Left ventricle myocardium inferior (tissue), 1 donor: ENCODE measurements around the gene MTFR1L. TPM values are rescaled to one million over a fixed set of nuclear protein-coding genes. Genes with fewer than 3 reads are reported as not detected.

Experiments
- DNase-seq: peaks from one replicate; pipeline ENCODE4 v3.0.0-alpha.2; 2020
- H3K27ac ChIP-seq: fragments of 200-600 bp; replicated peaks from 2 replicates; pipeline ENCODE4 v1.8.0; 2021
- H3K27me3 ChIP-seq: fragments of 200-600 bp; 2 replicates; pipeline ENCODE4 v1.8.0; 2021; ENCODE audit warnings: low read depth
- H3K36me3 ChIP-seq: fragments of 200-600 bp; 2 replicates; pipeline ENCODE4 v1.8.0; 2021
- H3K4me1 ChIP-seq: fragments of 200-600 bp; 2 replicates; pipeline ENCODE4 v1.8.0; 2021
- H3K4me3 ChIP-seq: fragments of 200-600 bp; 2 replicates; pipeline ENCODE4 v1.8.0; 2021; ENCODE audit warnings: mild to moderate bottlenecking, moderate library complexity
- H3K9me3 ChIP-seq: fragments of 200-600 bp; replicated peaks from 2 replicates; pipeline ENCODE4 v1.8.0; 2021
- CTCF ChIP-seq: fragments of 200-600 bp; IDR thresholded peaks from 2 replicates; pipeline ENCODE4 v1.8.0; 2021; ENCODE audit warnings: antibody characterized with exemption, mild to moderate bottlenecking, borderline replicate concordance
- intact Hi-C: fragments of 100-400 bp; cut with micrococcal nuclease; formaldehyde crosslinking; loops from one replicate; pipeline ENCODE4 v1.11.0; 2022
- total RNA-seq: library from RNA; stranded (reverse); fragmentation: NEBNext Ultra II Directional; extraction: Animal tissue kit (Norgen Biotek cat#: 25700); gene quantifications from one replicate; pipeline ENCODE4 v1.2.1, GENCODE V29; 2021
- donor health status: DM: no; HTN: yes; CAD: no; lungs with severe emphysema.

MTFR1L gene
- total RNA-seq, 1 donor from 2014 or later: 252 TPM

DNA sequence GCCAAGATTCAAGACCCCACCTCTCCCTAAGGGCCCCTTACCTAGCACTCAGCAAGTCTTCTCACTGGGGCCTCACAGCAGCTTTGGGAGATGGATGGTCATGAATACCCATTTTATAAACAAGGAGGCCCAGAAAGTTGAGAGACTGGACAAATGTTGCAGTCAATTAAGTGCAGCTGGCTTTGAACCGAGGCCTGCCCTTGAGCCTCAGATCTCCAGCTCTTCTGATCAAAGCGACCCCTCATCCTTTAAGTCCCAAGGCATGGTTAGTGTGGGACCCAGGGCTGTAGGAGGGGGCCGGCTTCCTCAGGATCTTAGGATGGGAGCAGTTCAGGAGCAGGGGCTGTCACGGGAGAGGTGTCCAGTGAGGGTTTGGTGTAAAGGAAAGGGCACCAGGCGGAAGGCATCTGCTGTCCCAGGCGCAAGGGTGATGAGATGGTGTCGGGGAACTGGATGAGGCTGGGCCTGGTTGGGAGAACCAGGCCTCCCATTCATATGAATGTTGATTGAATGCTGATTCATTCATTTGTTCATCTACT is 5.1 kb upstream of the MTFR1L start:
- H3K27me3 ChIP-seq: no peaks in the 10 kb centered on the region
- intact Hi-C loops: no loop called here
- no peak overlapping the region for H3K4me3 ChIP-seq
- no peak for DNase-seq
- no peak overlapping the region for H3K27ac ChIP-seq
- no peak for TF ChIP-seq CTCF
- H3K4me1 ChIP-seq: peaks cover 36% of the 10 kb centered on the region
- H3K9me3 ChIP-seq: no peaks in the 10 kb centered on the region
- H3K36me3 ChIP-seq: peaks cover 59% of the 10 kb centered on the region

DNA sequence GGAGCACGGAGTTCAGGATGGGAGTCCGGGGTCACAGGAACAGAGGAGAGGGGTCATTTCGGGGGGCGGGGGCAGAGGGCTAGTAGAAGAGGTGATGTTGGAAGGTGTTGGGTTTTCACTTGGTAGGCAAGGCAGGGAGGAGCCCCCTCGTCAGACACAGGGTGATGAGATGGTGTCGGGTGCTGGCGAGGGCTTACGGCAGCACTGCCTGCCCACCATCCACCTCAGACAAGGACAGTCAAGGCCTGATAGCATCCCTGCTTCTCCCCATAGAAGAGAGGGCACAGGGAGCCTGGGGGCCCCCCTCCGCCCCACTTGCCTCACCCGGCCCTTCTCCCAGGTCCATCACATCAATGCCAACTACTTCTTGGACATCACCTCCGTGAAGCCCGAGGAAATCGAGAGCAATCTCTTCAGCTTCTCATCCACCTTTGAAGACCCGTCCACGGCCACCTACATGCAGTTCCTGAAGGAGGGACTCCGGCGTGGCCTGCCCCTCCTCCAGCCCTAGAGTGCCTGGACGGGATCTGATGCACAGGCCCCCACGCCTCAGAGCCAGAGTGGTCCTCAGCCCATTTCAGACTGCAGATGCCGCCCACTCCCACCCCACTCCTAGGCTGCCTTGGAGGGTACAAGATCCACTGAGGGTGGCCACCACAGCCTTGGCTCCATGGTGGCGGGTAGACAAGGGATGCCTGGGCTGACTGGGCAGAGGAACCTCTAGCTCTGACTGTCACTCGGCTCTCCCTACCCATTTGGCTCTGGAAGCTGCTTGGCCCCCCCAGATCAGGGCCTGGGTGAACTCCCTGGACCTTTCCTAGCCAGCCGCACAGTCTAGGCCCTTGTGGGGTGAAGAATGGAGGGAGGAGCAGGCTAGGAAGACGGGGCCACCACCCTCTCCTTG is 4.3 kb upstream of the MTFR1L start:
- intact Hi-C loops: no loop called here
- DNase-seq: peak; percentile 13
- H3K4me3 ChIP-seq: no peak overlapping the region
- no peak overlapping the region for H3K27ac ChIP-seq
- H3K4me1 ChIP-seq: peaks cover 35% of the 10 kb centered on the region
- H3K27me3 ChIP-seq: no peaks in the 10 kb centered on the region
- no peaks in the 10 kb centered on the region for H3K9me3 ChIP-seq
- TF ChIP-seq CTCF: no peak
- peaks cover 51% of the 10 kb centered on the region for H3K36me3 ChIP-seq

DNA sequence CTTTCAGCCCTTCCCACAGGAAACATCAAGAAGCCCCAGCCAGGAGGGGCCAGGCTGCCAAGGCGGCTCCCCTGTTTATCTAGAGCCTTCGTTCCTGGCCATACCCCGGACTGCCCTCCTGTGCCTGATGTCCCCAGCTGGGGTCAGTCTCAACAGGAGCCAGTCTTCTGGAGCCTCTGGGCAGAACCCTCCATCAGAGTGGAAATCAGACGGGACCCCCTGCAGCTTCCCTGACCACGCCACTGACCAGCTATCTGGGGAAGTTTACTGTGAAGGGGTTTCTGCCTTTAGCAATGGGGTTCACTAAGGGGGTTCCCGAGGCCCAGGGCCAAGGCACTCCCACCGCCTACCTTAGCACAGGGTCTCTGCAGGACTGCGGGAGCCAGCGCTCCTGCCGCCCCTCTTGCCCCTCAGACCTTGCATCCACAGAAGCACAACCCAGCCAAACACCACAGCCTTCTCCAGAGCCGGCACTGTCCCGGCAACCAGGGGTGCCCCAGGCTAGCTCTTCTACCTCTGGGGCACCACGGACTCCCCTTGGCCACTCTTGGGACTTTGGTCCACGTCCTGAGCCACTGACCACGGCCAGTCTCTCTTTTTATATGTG is 3.5 kb upstream of the MTFR1L start:
- Histone ChIP-seq H3K27ac (no peak overlapping the region), H3K36me3 (peaks cover 48% of the 10 kb centered on the region), H3K9me3 (no peaks in the 10 kb centered on the region), H3K4me1 (peaks cover 35% of the 10 kb centered on the region), H3K4me3 (no peak overlapping the region), H3K27me3 (no peaks in the 10 kb centered on the region)
- no peak for DNase-seq
- TF ChIP-seq CTCF: no peak
- intact Hi-C loops: no loop called here

GRCh38 chr1:25817840-25818501 is 1.8 kb upstream of the MTFR1L start:
- Histone ChIP-seq H3K27me3 (no peaks in the 10 kb centered on the region), H3K36me3 (peaks cover 37% of the 10 kb centered on the region), H3K27ac (peak overlapping the region; percentile 95), H3K4me3 (no peak overlapping the region), H3K9me3 (no peaks in the 10 kb centered on the region), H3K4me1 (peaks cover 51% of the 10 kb centered on the region)
- peak; percentile 12 for DNase-seq
- intact Hi-C loops: no loop called here
- peak; percentile 27 for TF ChIP-seq CTCF

GRCh38 chr1:25818569-25818968 is 1.2 kb upstream of the MTFR1L start:
- TF ChIP-seq CTCF: no peak
- Histone ChIP-seq H3K4me1 (peaks cover 57% of the 10 kb centered on the region), H3K36me3 (peaks cover 32% of the 10 kb centered on the region), H3K4me3 (peak overlapping the region; percentile 89), H3K27me3 (no peaks in the 10 kb centered on the region), H3K27ac (peak overlapping the region; percentile 95), H3K9me3 (no peaks in the 10 kb centered on the region)
- no peak for DNase-seq
- intact Hi-C loops: no loop called here
